Spleen (tissue), 11 donors: ENCODE results near the gene FAM131C. TPM values are rescaled to one million over a fixed set of nuclear protein-coding genes. Genes with fewer than 3 reads are reported as not detected.
"Not testable (repeated sequence)": the region's sequence is repeated elsewhere in the genome, so short reads cannot be mapped to it uniquely, and the experiment has no call there.

Experiments
- DNase-seq: peaks from one replicate; pipeline ENCODE4 v3.0.0-alpha.2; 2020
- H3K27ac ChIP-seq, 8 donors: fragments of 200-600 bp; sonication (generic) in 7 of 8; 1 replicate in 4 of 8; 2 replicates in 4 of 8; pipeline versions ENCODE4 v1.5.0 to v1.8.0; 2016 to 2021; ENCODE audit warnings: inconsistent platforms in 4 of 8, mild to moderate bottlenecking in 4 of 8, moderate library complexity in 1 of 8
- H3K27me3 ChIP-seq, 7 donors: fragments of 200-600 bp; sonication (generic) in 6 of 7; replicated peaks in 1 of 7; 1 replicate in 4 of 7; 2 replicates in 3 of 7; pipeline versions ENCODE4 v1.5.0 to v1.8.0; 2016 to 2021; ENCODE audit warnings: inconsistent platforms in 3 of 7, mild to moderate bottlenecking in 1 of 7
- H3K36me3 ChIP-seq, 6 donors: fragments of 200-600 bp; sonication (generic) in 5 of 6; 1 replicate in 4 of 6; 2 replicates in 2 of 6; pipeline versions ENCODE4 v1.5.0 to v1.8.0; 2016 to 2021; ENCODE audit warnings: inconsistent platforms in 2 of 6
- H3K4me1 ChIP-seq, 6 donors: fragments of 200-600 bp; sonication (generic) in 5 of 6; 1 replicate in 3 of 6; 2 replicates in 3 of 6; pipeline versions ENCODE4 v1.5.0 to v1.8.0; 2016 to 2021; ENCODE audit warnings: inconsistent platforms in 3 of 6
- H3K4me3 ChIP-seq, 8 donors: fragments of 200-600 bp; sonication (generic) in 7 of 8; 1 replicate in 4 of 8; 2 replicates in 4 of 8; pipeline versions ENCODE4 v1.5.0 to v1.8.0; 2016 to 2021; ENCODE audit warnings: inconsistent platforms in 4 of 8, mild to moderate bottlenecking in 4 of 8, moderate library complexity in 2 of 8
- H3K9me3 ChIP-seq, 8 donors: fragments of 200-600 bp; sonication (generic) in 7 of 8; 1 replicate in 4 of 8; 2 replicates in 4 of 8; pipeline versions ENCODE4 v1.5.0 to v1.8.0; 2016 to 2021; ENCODE audit warnings: inconsistent platforms in 4 of 8
- CTCF ChIP-seq, 11 experiments: fragments of 200-600 bp in 7 of 11; fragments of 450-650 bp in 4 of 11; sonication (generic) in 4 of 11; IDR thresholded peaks in 8 of 11; conservative IDR thresholded peaks in 3 of 11; 1 replicate in 7 of 11; 2 replicates in 4 of 11; pipeline versions ENCODE4 v1.4.0 to v1.8.0; 2016 to 2021; ENCODE audit warnings: antibody characterized with exemption in 11 of 11, inconsistent platforms in 4 of 11, mild to moderate bottlenecking in 1 of 11
- POLR2A ChIP-seq, 3 donors: fragments of 450-650 bp; IDR thresholded peaks; one replicate each; pipeline ENCODE4 v1.5.1; 2017; ENCODE audit warnings: antibody characterized with exemption in 3 of 3, mild to moderate bottlenecking in 1 of 3
- POLR2AphosphoS5 ChIP-seq, 3 donors: sonication (generic); formaldehyde crosslinking; IDR thresholded peaks; one replicate each; pipeline ENCODE4 v1.5.1; 2017; ENCODE audit warnings: antibody characterized with exemption in 3 of 3
- WGBS, 5 donors: extraction: QIAGEN DNeasy Blood & Tissue Kit in 3 of 5; methylation state at CpG; one replicate each; pipeline versions ENCODE4 v1.1.5 to v1.1.7; 2013 to 2018; 5-methylcytosine and 5-hydroxymethylcytosine counted together
- intact Hi-C: fragments of 100-400 bp; cut with DNase I; formaldehyde crosslinking; loops from one replicate; pipeline ENCODE4 v1.15.0; 2023; ENCODE audit warnings: low total_unique reads
- polyA plus RNA-seq, 3 donors: library from polyadenylated mRNA; stranded (reverse); fragments of 200-250 nt; gene quantifications; one replicate each; pipeline ENCODE4 v1.2.1, GENCODE V29; 2013
- total RNA-seq, 7 donors: library from RNA; depleted of rRNA in 3 of 7; stranded (reverse); fragments of >200 nt in 3 of 7; fragmentation: NEBNext Ultra II Directional in 4 of 7; extraction: Animal tissue kit (Norgen Biotek cat#: 25700) in 4 of 7; gene quantifications; one replicate each; pipeline versions ENCODE4 v1.1.0 to v1.2.1, GENCODE V29; 2016 to 2021
- donor health status: healthy with polysubstance abuse.
- donor health status: DM: no; HTN: no; CAD: no; lungs with moderate emphysema.
- donor health status: DM: no; HTN: no; CAD: no.
- donor health status: Bipolar disorder and iron deficiency.
- donor health status: healthy.
- donor health status: DM: no; HTN: no; CAD: no.
- donor health status: DM: yes; HTN: yes; CAD: no.

The FAM131C gene
- total and polyA plus RNA-seq, 10 donors, result 0.11 to 0.47 TPM; not detected in 8

GRCh38 chr1:16033103-16033632 is 40.3 kb downstream of the FAM131C start:
- H3K27me3 ChIP-seq, result peaks cover 0 to 28% (median 15%) of the 10 kb centered on the region in 7 donors
- H3K4me1 ChIP-seq, H3K36me3 ChIP-seq, intact Hi-C loops, H3K9me3 ChIP-seq, H3K27ac ChIP-seq, H3K4me3 ChIP-seq, DNase-seq: not testable (repeated sequence)
- 52 to 62% (median 61%) methylated on average over 7 of the region's 7 CpGs for WGBS, 5 donors
- peak in 1 of 11 experiments; percentile 8 for TF ChIP-seq CTCF (IDR thresholded peaks at IDR 0.05 in 8 of 11, conservative IDR thresholded peaks at IDR 0.05 in 3 of 11)

- intact Hi-C loops, result no loop called here
Measured at GRCh38 chr1:16032388-16033102, 40.9 kb downstream of the FAM131C start.

GRCh38 chr1:16031551-16031950 is 41.9 kb downstream of the FAM131C start:
- Histone ChIP-seq H3K9me3 (no peaks in the 10 kb centered on the region), H3K4me3 (no peak overlapping the region), H3K36me3 (no peaks in the 10 kb centered on the region), H3K27ac (no peak overlapping the region), H3K27me3 (peaks cover 0 to 43% (median 23%) of the 10 kb centered on the region in 7 donors), H3K4me1 (peaks cover 6 to 18% (median 12%) of the 10 kb centered on the region in 6 donors)
- 74 to 82% (median 76%) methylated on average over 6 to 8 of the region's 8 CpGs for WGBS, 5 donors
- DNase-seq, result no peak
- TF ChIP-seq POLR2AphosphoS5 (IDR thresholded peaks at IDR 0.05), result no peak
- no peak for TF ChIP-seq CTCF (IDR thresholded peaks at IDR 0.05 in 8 of 11, conservative IDR thresholded peaks at IDR 0.05 in 3 of 11)
- no peak for TF ChIP-seq POLR2A (IDR thresholded peaks at IDR 0.05)
- intact Hi-C loops, result no loop called here

More at GRCh38 chr1:16032388-16033102, 40.9 kb downstream of the FAM131C start:
- H3K9me3 ChIP-seq, result no peaks in the 10 kb centered on the region
- DNase-seq, result peak; percentile 86
- peaks cover 0 to 8% (median 3%) of the 10 kb centered on the region in 6 donors for H3K4me1 ChIP-seq
- no peaks in the 10 kb centered on the region for H3K36me3 ChIP-seq
- H3K27ac ChIP-seq, result no peak overlapping the region
- TF ChIP-seq POLR2A (IDR thresholded peaks at IDR 0.05), result no peak
- TF ChIP-seq CTCF (IDR thresholded peaks at IDR 0.05 in 8 of 11, conservative IDR thresholded peaks at IDR 0.05 in 3 of 11), result peak; percentile 68 to 92 (median 87)
- TF ChIP-seq POLR2AphosphoS5 (IDR thresholded peaks at IDR 0.05), result peak; percentile 7 to 25 (median 21)
- WGBS, 5 donors, result 44 to 60% (median 56%) methylated on average over 17 to 18 of the region's 18 CpGs
- peaks cover 0 to 33% (median 15%) of the 10 kb centered on the region in 7 donors for H3K27me3 ChIP-seq
- H3K4me3 ChIP-seq, result no peak overlapping the region

GRCh38 chr1:16029288-16029687 is 44.2 kb downstream of the FAM131C start:
- Histone ChIP-seq H3K27me3 (peaks cover 0 to 47% (median 23%) of the 10 kb centered on the region in 7 donors), H3K36me3 (no peaks in the 10 kb centered on the region), H3K27ac (no peak overlapping the region), H3K4me3 (no peak overlapping the region), H3K9me3 (no peaks in the 10 kb centered on the region), H3K4me1 (peaks cover 6 to 22% (median 12%) of the 10 kb centered on the region in 6 donors)
- WGBS, 5 donors, result 79 to 100% (median 86%) methylated on average over 1 of the region's 1 CpG
- intact Hi-C loops, result no loop called here
- no peak for DNase-seq
- TF ChIP-seq CTCF (IDR thresholded peaks at IDR 0.05 in 8 of 11, conservative IDR thresholded peaks at IDR 0.05 in 3 of 11) (no peak), POLR2AphosphoS5 (IDR thresholded peaks at IDR 0.05) (no peak), POLR2A (IDR thresholded peaks at IDR 0.05) (no peak)

- peaks cover 6 to 22% (median 12%) of the 10 kb centered on the region in 6 donors for H3K4me1 ChIP-seq
- H3K27ac ChIP-seq, H3K4me3 ChIP-seq, DNase-seq, H3K9me3 ChIP-seq, H3K36me3 ChIP-seq, intact Hi-C loops: not testable (repeated sequence)
- H3K27me3 ChIP-seq, result peaks cover 0 to 47% (median 23%) of the 10 kb centered on the region in 7 donors
- 57 to 87% (median 74%) methylated on average over 2 to 13 of the region's 13 CpGs for WGBS, 5 donors
Measured at GRCh38 chr1:16029003-16029268, 44.5 kb downstream of the FAM131C start.
